Endodermal cell (in vitro differentiated cells): Measurements from ENCODE around the gene CTLA4. TPM values are rescaled to one million over a fixed set of nuclear protein-coding genes. Genes with fewer than 3 reads are reported as not detected.

Experiments
- DNase-seq: peaks from one replicate; pipeline ENCODE4 v3.0.0-alpha.2; 2017
- H3K27ac ChIP-seq: 2 replicates; pipeline ENCODE4 v1.5.1; 2013; ENCODE audit warnings: mild to moderate bottlenecking, low read depth, low read length, moderate library complexity
- H3K27me3 ChIP-seq: 2 replicates; pipeline ENCODE4 v1.6.1; 2013; ENCODE audit warnings: mild to moderate bottlenecking, low read length, moderate library complexity; ENCODE audit not compliant: insufficient read depth, control insufficient read depth, poor library complexity, severe bottlenecking
- H3K36me3 ChIP-seq: 2 replicates; pipeline ENCODE4 v1.7.0; 2013; ENCODE audit warnings: mild to moderate bottlenecking, low read length, moderate library complexity; ENCODE audit not compliant: control insufficient read depth, insufficient read depth
- H3K4me1 ChIP-seq: one replicate; pipeline ENCODE4 v1.7.0; 2013; ENCODE audit warnings: low read length; ENCODE audit not compliant: control insufficient read depth, insufficient read depth
- H3K4me3 ChIP-seq: 2 replicates; pipeline ENCODE4 v1.5.1; 2013; ENCODE audit warnings: mild to moderate bottlenecking, low read length, moderate library complexity
- H3K9ac ChIP-seq: 2 replicates; pipeline ENCODE4 v1.6.1; 2013; ENCODE audit warnings: mild to moderate bottlenecking, low read length, moderate library complexity; ENCODE audit not compliant: poor library complexity, severe bottlenecking; ENCODE audit errors: extremely low read depth
- H3K9me3 ChIP-seq: 2 replicates; pipeline ENCODE4 v1.6.1; 2013; ENCODE audit warnings: mild to moderate bottlenecking, low read length, moderate library complexity; ENCODE audit not compliant: control insufficient read depth
- H3K27ac Mint-ChIP-seq: 2 replicates; pipeline ENCODE4 v1.8.0; 2020; ENCODE audit warnings: mixed read lengths
- H3K27me3 Mint-ChIP-seq: 2 replicates; pipeline ENCODE4 v1.8.0; 2021; ENCODE audit warnings: mild to moderate bottlenecking, mixed read lengths; ENCODE audit not compliant: insufficient read depth
- H3K36me3 Mint-ChIP-seq: 2 replicates; pipeline ENCODE4 v1.8.0; 2020; ENCODE audit warnings: low read depth, mixed read lengths
- H3K4me1 Mint-ChIP-seq: 2 replicates; pipeline ENCODE4 v1.8.0; 2020; ENCODE audit warnings: mixed read lengths
- H3K4me3 Mint-ChIP-seq: 2 replicates; pipeline ENCODE4 v1.8.0; 2020; ENCODE audit warnings: mild to moderate bottlenecking, moderate library complexity, mixed read lengths
- H3K9me3 Mint-ChIP-seq: 2 replicates; pipeline ENCODE4 v1.8.0; 2020; ENCODE audit warnings: mild to moderate bottlenecking, mixed read lengths
- CTCF ChIP-seq: fragments of 200-600 bp; sonication (generic); conservative IDR thresholded peaks from 2 replicates; pipeline ENCODE4 v1.5.0; 2021; ENCODE audit warnings: antibody characterized with exemption, mild to moderate bottlenecking
- WGBS, 2 experiments: methylation state at CpG; one replicate each; pipeline versions ENCODE4 v1.1.5 to v1.1.7; 2013; ENCODE audit warnings: missing lambda C conversion rate in 2 of 2, mixed read lengths in 1 of 2; ENCODE audit not compliant: insufficient coverage in 1 of 2, insufficient read length in 1 of 2; 5-methylcytosine and 5-hydroxymethylcytosine counted together
- total RNA-seq, 2 donors: library from RNA; stranded (reverse); fragmentation: NEBNext Ultra II Directional in 1 of 2; extraction: Animal tissue kit (Norgen Biotek cat#: 25700) in 1 of 2; gene quantifications; 2 replicates in 1 of 2; 3 replicates in 1 of 2; pipeline ENCODE4 v1.2.1, GENCODE V29; 2021

CTLA4 gene
- total RNA-seq, 2 donors from 2014 or later: not detected

- Histone ChIP-seq H3K4me3 (no peak overlapping the region), H3K27me3 (no peaks in the 10 kb centered on the region), H3K27ac (no peak overlapping the region), H3K36me3 (no peaks in the 10 kb centered on the region), H3K9me3 (peaks cover 16% of the 10 kb centered on the region), H3K9ac (no peak overlapping the region), H3K4me1 (no peaks in the 10 kb centered on the region)
- Mint-ChIP-seq H3K27ac (no peak overlapping the region), H3K36me3 (no peaks in the 10 kb centered on the region), H3K27me3 (no peaks in the 10 kb centered on the region), H3K4me1 (no peaks in the 10 kb centered on the region), H3K4me3 (no peak overlapping the region), H3K9me3 (peaks cover 16% of the 10 kb centered on the region)
- DNase-seq: no peak
- TF ChIP-seq CTCF: no peak
Measured at GRCh38 chr2:203905656-203906055, 38.1 kb downstream of the CTLA4 start.

GRCh38 chr2:203908066-203908796 is 40.7 kb downstream of the CTLA4 start:
- Mint-ChIP-seq H3K4me1 (no peaks in the 10 kb centered on the region), H3K36me3 (no peaks in the 10 kb centered on the region), H3K9me3 (no peaks in the 10 kb centered on the region), H3K27ac (no peak overlapping the region), H3K4me3 (no peak overlapping the region), H3K27me3 (no peaks in the 10 kb centered on the region)
- Histone ChIP-seq H3K9ac (no peak overlapping the region), H3K4me1 (no peaks in the 10 kb centered on the region), H3K4me3 (no peak overlapping the region), H3K36me3 (no peaks in the 10 kb centered on the region), H3K27ac (no peak overlapping the region), H3K9me3 (peaks cover under 1% of the 10 kb centered on the region), H3K27me3 (no peaks in the 10 kb centered on the region)
- no peak for TF ChIP-seq CTCF
- WGBS, 2 experiments: 95 to 100% methylated on average over 3 to 5 of the region's 6 CpGs
- no peak for DNase-seq

GRCh38 chr2:203908797-203909185 is 41.2 kb downstream of the CTLA4 start:
- H3K36me3 Mint-ChIP-seq: no peaks in the 10 kb centered on the region
- H3K4me1 Mint-ChIP-seq: no peaks in the 10 kb centered on the region
- H3K4me3 Mint-ChIP-seq: no peak overlapping the region
- WGBS, 2 experiments: 89 to 100% methylated on average over 2 to 3 of the region's 3 CpGs
- H3K27ac Mint-ChIP-seq: no peak overlapping the region
- no peaks in the 10 kb centered on the region for H3K9me3 Mint-ChIP-seq
- no peak for DNase-seq
- no peaks in the 10 kb centered on the region for H3K4me1 ChIP-seq
- H3K27me3 ChIP-seq: no peaks in the 10 kb centered on the region
- no peak overlapping the region for H3K27ac ChIP-seq
- TF ChIP-seq CTCF: no peak
- no peaks in the 10 kb centered on the region for H3K36me3 ChIP-seq
- H3K27me3 Mint-ChIP-seq: no peaks in the 10 kb centered on the region
- no peak overlapping the region for H3K4me3 ChIP-seq
- no peaks in the 10 kb centered on the region for H3K9me3 ChIP-seq
- no peak overlapping the region for H3K9ac ChIP-seq
